GM18498 (cell line): Measurements from ENCODE around the gene DENND4A.
"Not testable (repeated sequence)": the region's sequence is repeated elsewhere in the genome, so short reads cannot be mapped to it uniquely, and the experiment has no call there.

Experiments
- ATAC-seq: cut with Tn5 transposase; IDR thresholded peaks from one replicate; pipeline ENCODE4 v1.9.1; 2021; ENCODE audit warnings: mild to moderate bottlenecking, moderate library complexity; ENCODE audit not compliant: unreplicated experiment

Gene DENND4A

GRCh38 chr15:65639509-65639908 is 152.6 kb downstream of the DENND4A start:
- ATAC-seq: no peak

GRCh38 chr15:65638681-65639089 is 153.4 kb downstream of the DENND4A start:
- ATAC-seq: peak; percentile 44

DNA sequence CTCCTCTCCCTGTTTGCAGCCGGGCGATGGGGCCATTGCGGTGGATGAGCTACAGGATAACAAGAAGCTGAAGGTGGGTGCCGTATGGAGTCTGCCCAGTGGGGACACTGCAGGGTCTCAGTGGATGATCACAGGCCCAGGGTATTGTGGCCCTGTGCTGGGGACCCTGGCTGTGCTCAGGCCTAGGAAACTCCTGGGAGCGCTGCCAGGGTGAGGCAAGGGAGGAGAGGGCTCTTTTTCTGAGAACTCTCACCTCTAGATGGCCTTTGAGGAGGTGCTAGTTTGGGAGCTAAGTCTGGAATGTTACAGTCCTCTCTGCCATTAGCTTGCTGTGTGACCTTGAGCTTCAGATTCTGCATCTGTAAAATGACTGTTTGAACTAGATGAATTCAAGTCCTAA is 154.0 kb downstream of the DENND4A start:
- no peak for ATAC-seq

DNA sequence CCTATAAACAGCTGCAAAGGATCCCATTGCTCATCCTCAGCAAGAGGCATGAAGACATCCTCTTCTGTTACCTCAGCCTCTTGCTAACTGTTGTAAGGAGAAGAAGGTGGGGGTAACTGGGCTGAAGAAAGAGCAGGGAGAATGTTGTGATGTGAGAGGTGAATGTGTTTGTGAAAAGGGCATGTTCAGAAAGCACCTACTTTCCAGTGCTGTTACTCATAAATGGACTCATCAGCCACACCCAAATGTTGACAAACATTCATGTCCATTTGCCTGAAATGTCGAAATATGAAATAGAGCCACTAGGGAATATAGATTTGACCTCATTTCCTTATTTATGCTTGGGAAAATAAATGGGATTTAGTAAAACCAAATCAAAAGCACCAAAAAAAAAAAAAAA is 157.7 kb downstream of the DENND4A start:
- no peak for ATAC-seq

DNA sequence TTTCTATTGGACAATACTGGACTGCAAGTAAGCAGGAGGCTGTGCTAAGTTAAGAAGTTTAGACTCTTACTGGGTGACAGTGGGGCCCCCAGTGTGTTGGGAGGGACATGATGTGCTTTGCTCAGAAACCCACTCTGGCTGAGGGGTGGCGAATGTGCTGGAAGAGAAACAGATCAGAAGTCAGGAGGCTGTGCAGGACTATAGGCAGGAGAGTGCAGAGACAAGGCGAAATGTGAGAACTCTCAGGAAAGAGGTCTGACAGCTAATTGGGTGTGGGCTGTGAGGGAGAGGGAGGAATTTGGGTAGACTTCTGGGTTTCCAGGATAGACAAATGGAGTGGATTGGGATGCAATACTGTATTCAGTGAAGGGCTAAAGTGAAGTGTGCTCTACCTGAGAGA is 158.3 kb downstream of the DENND4A start:
- no peak for ATAC-seq

DNA sequence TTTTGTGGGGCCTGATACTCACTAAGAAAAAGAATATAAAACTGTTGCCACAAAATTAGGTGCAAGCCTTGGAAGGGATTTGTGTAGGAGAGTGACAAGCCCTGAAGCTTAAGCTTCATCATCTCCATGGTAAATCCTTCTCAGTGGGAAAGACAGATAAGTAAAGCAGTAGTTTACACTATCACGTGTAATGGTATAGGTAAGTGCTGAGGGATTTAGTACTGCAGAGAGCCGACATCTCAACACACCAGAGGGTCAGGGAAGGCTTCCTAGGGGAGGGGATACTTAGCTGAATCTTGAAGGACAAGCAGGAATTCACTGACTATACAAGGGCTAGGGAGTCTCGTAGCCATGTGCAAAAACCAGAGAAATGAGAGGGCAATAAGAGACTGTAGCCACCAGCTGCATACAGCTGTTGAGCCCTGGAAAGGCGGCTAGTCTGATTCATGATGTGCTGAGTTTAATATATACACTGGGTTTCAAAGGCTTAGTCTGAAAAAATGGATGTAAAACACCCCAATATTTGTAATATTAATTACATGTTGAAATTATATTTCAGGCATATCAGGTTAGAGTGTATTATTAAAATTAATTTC is 159.2 kb downstream of the DENND4A start:
- no peak for ATAC-seq

DNA sequence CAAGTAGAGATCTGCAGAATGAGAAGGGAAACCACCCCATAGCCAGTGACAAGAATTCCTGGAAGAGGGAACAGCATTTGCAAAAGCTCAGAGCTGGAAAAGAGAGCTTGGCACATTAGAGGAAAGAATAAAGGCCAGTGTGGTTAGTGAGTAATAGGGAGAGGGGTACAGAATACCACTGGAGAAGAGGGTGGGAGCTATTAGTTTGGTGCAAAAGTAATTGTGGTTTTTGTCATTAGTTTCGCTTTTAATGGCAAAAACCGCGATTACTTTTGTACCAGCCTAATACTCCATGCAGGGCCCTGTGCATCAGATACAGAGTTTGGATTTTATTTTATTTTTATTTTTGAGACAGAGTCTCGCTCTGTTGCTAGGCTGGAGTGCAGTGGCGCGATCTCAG is 160.6 kb downstream of the DENND4A start:
- peak; percentile 68 for ATAC-seq

DNA sequence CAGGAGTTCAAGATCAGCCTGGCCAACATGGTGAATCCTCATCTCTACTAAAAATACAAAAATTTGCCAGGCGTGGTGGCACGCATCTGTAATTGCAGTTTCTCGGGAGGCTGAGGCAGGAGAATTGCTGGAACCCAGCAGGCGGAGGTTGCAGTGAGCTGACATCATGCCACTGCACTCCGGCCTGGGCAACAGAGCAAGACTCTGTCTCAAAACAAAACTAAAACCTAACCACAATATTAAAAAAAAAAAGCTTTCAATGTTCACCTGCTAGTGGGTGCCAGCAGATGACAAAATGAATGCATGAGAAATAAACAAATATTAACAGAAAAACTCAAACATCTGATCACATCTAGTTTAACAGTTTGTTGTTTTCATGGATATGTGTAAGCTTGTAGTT is 161.3 kb downstream of the DENND4A start:
- peak; percentile 58 for ATAC-seq

DNA sequence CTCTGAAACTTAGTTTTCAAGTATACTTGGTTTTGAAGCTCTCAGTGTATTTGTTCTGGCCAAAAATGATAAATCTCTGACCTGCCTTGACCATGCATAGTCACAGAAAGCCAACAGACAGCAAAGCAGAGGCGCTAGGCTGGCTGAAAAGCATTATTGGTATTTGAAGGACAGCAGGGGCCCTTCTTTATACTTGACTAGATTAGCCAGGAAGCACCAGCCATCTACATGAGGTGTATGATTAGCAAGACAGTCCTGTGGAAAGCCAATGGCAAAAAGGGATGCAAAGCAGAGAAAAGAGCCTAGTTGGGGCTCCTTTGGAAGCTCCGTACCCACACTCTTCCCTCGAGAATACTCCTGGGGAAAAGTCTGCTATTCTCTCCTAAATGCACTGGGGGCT is 162.5 kb downstream of the DENND4A start:
- ATAC-seq: no peak

- no peak for ATAC-seq
These were observed 165.2 kb downstream of the DENND4A start for GRCh38 chr15:65626856-65627255.

- ATAC-seq: no peak
These were observed 169.0 kb downstream of the DENND4A start for GRCh38 chr15:65623103-65623502.

- no peak for ATAC-seq
These were observed 170.5 kb downstream of the DENND4A start, which contains the start of gene SLC24A1 for GRCh38 chr15:65621638-65622037. SLC24A1 (plus strand) TSS chr15:65621938; CDS start chr15:65624081, 2,143 bp downstream.

DNA sequence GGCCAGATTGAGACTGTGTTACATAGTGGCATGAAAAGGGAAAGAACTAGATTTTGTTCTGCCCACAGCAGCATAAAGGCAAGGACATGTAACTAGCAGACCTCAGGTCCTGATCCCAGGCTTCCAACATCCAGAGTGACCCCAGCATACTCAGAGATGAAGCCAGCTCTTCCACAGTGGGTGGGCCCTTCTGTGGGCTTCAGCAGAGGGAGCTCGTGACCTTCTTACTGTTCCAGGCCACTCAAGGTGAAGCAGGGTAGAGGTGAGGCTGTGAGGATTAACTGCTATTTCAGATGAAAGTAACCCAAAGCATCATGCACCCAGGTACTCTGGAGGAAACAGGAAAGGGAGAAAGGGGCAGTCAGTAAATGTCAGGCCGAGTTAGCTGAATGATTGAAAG is 171.3 kb downstream of the DENND4A start:
- ATAC-seq: no peak

DNA sequence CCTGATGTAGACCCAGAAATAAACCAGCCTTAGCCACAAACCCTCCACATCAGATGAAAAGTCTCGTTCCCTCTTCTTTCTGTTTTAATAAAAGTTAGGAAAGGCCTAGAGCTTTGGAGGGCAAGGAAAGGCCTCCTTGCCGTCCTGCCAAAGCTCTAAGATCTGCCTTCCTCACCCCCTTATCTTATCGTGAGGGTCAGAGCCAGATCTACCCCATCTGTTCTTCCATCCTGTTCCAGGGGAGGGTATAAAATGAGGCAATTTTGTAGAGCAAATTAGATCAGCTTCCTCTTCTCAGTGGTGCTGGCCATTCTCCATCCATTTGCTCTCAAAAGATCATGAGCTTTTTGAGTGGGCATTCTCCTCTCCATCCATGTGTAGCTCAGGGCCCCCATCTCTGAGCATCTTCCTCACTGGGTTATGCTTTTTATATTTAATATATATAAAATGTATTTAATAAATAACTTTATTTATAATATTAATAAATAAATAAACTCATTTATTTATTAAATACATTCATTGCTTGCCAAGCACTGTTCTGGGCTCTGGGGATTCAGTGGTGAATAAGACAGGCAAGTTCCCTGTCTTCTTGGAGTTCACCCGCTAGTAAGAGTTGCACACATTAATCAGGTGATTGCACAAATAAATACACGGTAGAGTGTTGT is 172.3 kb downstream of the DENND4A start:
- ATAC-seq: no peak

- no peak for ATAC-seq
These were observed 173.5 kb downstream of the DENND4A start for GRCh38 chr15:65618560-65619109.

DNA sequence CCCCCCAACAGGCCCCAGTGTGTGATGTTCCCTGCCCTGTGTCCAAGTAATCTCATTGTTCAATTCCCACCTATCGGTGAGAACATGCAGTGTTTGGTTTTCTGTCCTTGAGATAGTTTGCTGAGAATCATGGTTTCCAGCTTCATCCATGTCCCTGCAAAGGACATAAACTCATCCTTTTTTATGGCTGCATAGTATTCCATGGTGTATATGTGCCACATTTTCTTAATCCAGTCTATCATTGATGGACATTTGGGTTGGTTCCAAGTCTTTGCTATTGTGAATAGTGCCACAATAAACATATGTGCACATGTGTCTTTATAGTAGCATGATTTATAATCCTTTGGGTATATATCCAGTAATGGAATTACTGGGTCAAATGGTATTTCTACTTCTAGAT is 176.2 kb downstream of the DENND4A start:
- ATAC-seq: not testable (repeated sequence)

DNA sequence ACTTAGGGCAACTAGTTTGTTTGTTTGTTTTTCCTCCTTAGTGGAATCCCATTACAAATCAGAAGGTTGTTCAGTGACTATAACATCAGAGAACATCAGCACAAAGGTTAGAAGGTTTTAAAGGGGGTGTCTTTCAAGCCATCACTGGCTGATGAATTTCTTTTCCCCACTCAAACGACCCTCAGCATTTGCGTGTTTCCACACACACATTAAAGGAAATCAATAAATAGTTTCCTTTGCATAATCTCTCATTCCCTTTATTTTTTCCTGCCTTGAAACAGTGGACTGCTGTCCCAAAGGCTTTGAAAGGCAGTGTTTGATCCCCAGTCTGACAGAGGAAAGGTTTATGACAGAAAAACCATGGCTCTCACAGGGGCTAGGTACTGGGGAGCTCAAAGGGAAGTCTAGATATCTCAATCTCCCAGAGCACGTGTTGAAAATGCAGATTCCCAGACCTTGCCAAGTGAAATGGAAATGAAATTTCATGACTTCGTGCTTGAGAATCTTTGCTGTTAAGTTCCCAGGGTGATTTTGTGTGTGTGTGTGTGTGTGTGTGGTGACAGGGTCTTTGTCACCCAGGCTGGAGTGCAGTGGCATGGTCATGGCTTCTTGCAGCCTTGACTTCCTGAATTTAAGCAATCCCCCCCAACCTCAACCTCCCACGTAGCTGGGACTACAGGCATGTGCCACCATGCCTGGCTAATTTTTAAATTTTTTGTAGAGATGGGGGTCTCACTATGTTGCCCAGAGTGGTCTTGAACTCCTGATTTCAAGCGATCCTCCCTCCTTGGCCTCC is 178.9 kb downstream of the DENND4A start:
- no peak for ATAC-seq

GRCh38 chr15:65612616-65612946 is 179.5 kb downstream of the DENND4A start:
- ATAC-seq: no peak

GRCh38 chr15:65611888-65612615 is 180.0 kb downstream of the DENND4A start:
- no peak for ATAC-seq

- ATAC-seq: peak; percentile 96
These were observed 181.0 kb downstream of the DENND4A start, which contains the start of gene INTS14 for GRCh38 chr15:65610871-65611718. INTS14 (minus strand) TSS chr15:65611131; CDS start chr15:65607380, 3,751 bp downstream.
